ENCODE data around the gene PPP2R2B. TPM values are rescaled to one million over a fixed set of nuclear protein-coding genes. Genes with fewer than 3 reads are reported as not detected.
"Not testable (repeated sequence)": the region's sequence is repeated elsewhere in the genome, so short reads cannot be mapped to it uniquely, and the experiment has no call there.

Gene PPP2R2B
- total and polyA plus RNA-seq, 2 of the 4 experiments (the other 2 are of a cell fraction): not detected

GRCh38 chr5:146618434-146618833, 260.1 kb downstream of the PPP2R2B start:
- Histone ChIP-seq H2BK20ac (ENCODE audit: low read depth, low read length) (no peak overlapping the region), H3K79me1 (ENCODE audit: low read depth in 1 of 2, low read length in 2 of 2) (no peaks in the 10 kb centered on the region), H3K27me3 (ENCODE audit: control insufficient read depth, insufficient read depth, low read length) (no peaks in the 10 kb centered on the region), H4K8ac (ENCODE audit: low read depth in 2 of 2, low read length in 2 of 2) (no peak overlapping the region), H3K18ac (ENCODE audit: low read depth, low read length) (no peak overlapping the region), H3K23ac (ENCODE audit: low read depth, low read length) (no peak overlapping the region), H2AFZ (replicated peaks; ENCODE audit: low read length, poor library complexity) (no peak overlapping the region), H3K56ac (ENCODE audit: extremely low read depth, insufficient read depth, low read length) (no peak overlapping the region), H3K9me1 (ENCODE audit: insufficient read depth, low read length) (no peaks in the 10 kb centered on the region), H3K4me2 (ENCODE audit: low read depth, low read length) (no peak overlapping the region), H2BK5ac (ENCODE audit: low read depth, low read length, poor library complexity, severe bottlenecking) (no peak overlapping the region), H3K36me3 (ENCODE audit: control insufficient read depth, insufficient read depth, low read length) (no peaks in the 10 kb centered on the region), H4K91ac (ENCODE audit: insufficient read depth, low read depth, low read length) (no peak overlapping the region), H2AK5ac (ENCODE audit: low read depth, low read length) (no peak overlapping the region), H3K9ac (ENCODE audit: low read depth, low read length) (no peak overlapping the region), H3K9me3 (ENCODE audit: control insufficient read depth, insufficient read depth, low read length) (peaks cover 3% of the 10 kb centered on the region; the same call in 1 of the 2 replicates), H4K5ac (ENCODE audit: low read depth, low read length) (no peak overlapping the region), H3K4me1 (ENCODE audit: control insufficient read depth, insufficient read depth, low read length) (no peaks in the 10 kb centered on the region), H2BK15ac (ENCODE audit: low read depth, low read length) (no peak overlapping the region), H3K4ac (ENCODE audit: low read depth, low read length) (no peak overlapping the region), H3K27ac (ENCODE audit: insufficient read depth, low read length) (no peak overlapping the region), H3K14ac (replicated peaks; ENCODE audit: low read depth, low read length) (no peak overlapping the region), H4K20me1 (ENCODE audit: insufficient read depth, low read length) (no peaks in the 10 kb centered on the region), H2AK9ac (replicated peaks; ENCODE audit: low read depth, low read length, poor library complexity) (no peak overlapping the region), H3K4me3 (ENCODE audit: insufficient read depth, low read depth, low read length) (no peak overlapping the region), H2BK120ac (ENCODE audit: low read depth, low read length) (no peak overlapping the region)
- dilution Hi-C loops (cut with HindIII; ENCODE audit: low sequenced_read_pairs, unreplicated experiment): no loop called here
- TF ChIP-seq RCOR1 (IDR thresholded peaks at IDR 0.05; ENCODE audit: insufficient replicate concordance, low read length) (no peak), POLR2A (IDR thresholded peaks at IDR 0.05; ENCODE audit: low read depth, low read length) (no peak), ELK1 (IDR thresholded peaks at IDR 0.05; ENCODE audit: borderline replicate concordance, low read depth, low read length) (no peak), CHD1 (IDR thresholded peaks at IDR 0.05; ENCODE audit: low read depth, low read length) (no peak), RAD21 (IDR thresholded peaks at IDR 0.05; ENCODE audit: low read length) (no peak), CEBPB (IDR thresholded peaks at IDR 0.05; ENCODE audit: low read depth, low read length) (no peak), NFE2L2 (IDR thresholded peaks at IDR 0.05; ENCODE audit: low read depth, low read length) (no peak), MAFK (IDR thresholded peaks at IDR 0.05; ENCODE audit: low read depth, low read length) (no peak), BHLHE40 (IDR thresholded peaks at IDR 0.05; ENCODE audit: low read depth, low read length) (no peak), MXI1 (IDR thresholded peaks at IDR 0.05; ENCODE audit: borderline replicate concordance, low read depth, low read length) (no peak), RFX5 (IDR thresholded peaks at IDR 0.05; ENCODE audit: low read depth, low read length) (no peak)
- ChIA-PET CTCF (no interaction called here), POLR2A (ENCODE audit: unreplicated experiment) (no interaction called here)
- DNase-seq (no peak), ATAC-seq (ENCODE audit: low read depth) (no peak)
- in situ Hi-C loops (cut with MboI; ENCODE audit: low sequenced_read_pairs): no loop called here
- 40% methylated on average over 1 of the region's 6 CpGs; no CpG with 5 or more reads in 1 of the 2 experiments for WGBS, 2 experiments (ENCODE audit: extremely low coverage in 2 of 2, insufficient read length in 1 of 2)
- no TSS peak for BruUV-seq (replicated peaks)
- intact Hi-C loops (cut with micrococcal nuclease): no loop called here

- H4K91ac ChIP-seq (ENCODE audit: insufficient read depth, low read depth, low read length); H3K4me3 ChIP-seq (ENCODE audit: insufficient read depth, low read depth, low read length); H3K14ac ChIP-seq (replicated peaks; ENCODE audit: low read depth, low read length); H3K9me3 ChIP-seq (ENCODE audit: control insufficient read depth, insufficient read depth, low read length); H3K9ac ChIP-seq (ENCODE audit: low read depth, low read length); H2AK5ac ChIP-seq (ENCODE audit: low read depth, low read length); ATAC-seq (ENCODE audit: low read depth); H2AFZ ChIP-seq (replicated peaks; ENCODE audit: low read length, poor library complexity); H2BK15ac ChIP-seq (ENCODE audit: low read depth, low read length); H3K27me3 ChIP-seq (ENCODE audit: control insufficient read depth, insufficient read depth, low read length); POLR2A ChIA-PET (ENCODE audit: unreplicated experiment); dilution Hi-C loops (cut with HindIII; ENCODE audit: low sequenced_read_pairs, unreplicated experiment); DNase-seq; H3K4me2 ChIP-seq (ENCODE audit: low read depth, low read length); H2AK9ac ChIP-seq (replicated peaks; ENCODE audit: low read depth, low read length, poor library complexity); H4K20me1 ChIP-seq (ENCODE audit: insufficient read depth, low read length); CTCF ChIA-PET; H3K56ac ChIP-seq (ENCODE audit: extremely low read depth, insufficient read depth, low read length); H3K9me1 ChIP-seq (ENCODE audit: insufficient read depth, low read length); H2BK5ac ChIP-seq (ENCODE audit: low read depth, low read length, poor library complexity, severe bottlenecking); H3K27ac ChIP-seq (ENCODE audit: insufficient read depth, low read length); H2BK20ac ChIP-seq (ENCODE audit: low read depth, low read length); H3K18ac ChIP-seq (ENCODE audit: low read depth, low read length); H4K8ac ChIP-seq (ENCODE audit: low read depth in 2 of 2, low read length in 2 of 2); BruUV-seq (replicated peaks); H2BK120ac ChIP-seq (ENCODE audit: low read depth, low read length); H3K4me1 ChIP-seq (ENCODE audit: control insufficient read depth, insufficient read depth, low read length); H3K23ac ChIP-seq (ENCODE audit: low read depth, low read length); H4K5ac ChIP-seq (ENCODE audit: low read depth, low read length); H3K4ac ChIP-seq (ENCODE audit: low read depth, low read length); in situ Hi-C loops (cut with MboI; ENCODE audit: low sequenced_read_pairs); H3K36me3 ChIP-seq (ENCODE audit: control insufficient read depth, insufficient read depth, low read length); H3K79me1 ChIP-seq (ENCODE audit: low read depth in 1 of 2, low read length in 2 of 2): not testable (repeated sequence)
- WGBS, 2 experiments (ENCODE audit: extremely low coverage in 2 of 2, insufficient read length in 1 of 2): no CpG with 5 or more reads among the region's 17 CpGs
- intact Hi-C loops (cut with micrococcal nuclease): loop anchor here (10.0 kb wide), 1 partner anchor 185 kb away; no protein-coding TSS in a partner anchor
Measured at GRCh38 chr5:146609731-146610130, 268.8 kb downstream of the PPP2R2B start.
